Progenitor cell of endocrine pancreas (in vitro differentiated cells): ENCODE measurements around the gene NCAPG2. TPM values are rescaled to one million over a fixed set of nuclear protein-coding genes. Genes with fewer than 3 reads are reported as not detected.

Source experiments
- DNase-seq: peaks from one replicate; pipeline ENCODE4 v3.0.0; 2021; ENCODE audit warnings: low spot score; ENCODE audit not compliant: unreplicated experiment
- H3K27ac Mint-ChIP-seq: 2 replicates; pipeline ENCODE4 v1.8.0; 2021; ENCODE audit warnings: mild to moderate bottlenecking, moderate library complexity, mixed read lengths
- H3K27me3 Mint-ChIP-seq: 2 replicates; pipeline ENCODE4 v1.8.0; 2021; ENCODE audit warnings: mixed read lengths
- H3K36me3 Mint-ChIP-seq: 2 replicates; pipeline ENCODE4 v1.8.0; 2022; ENCODE audit warnings: mixed read lengths; ENCODE audit not compliant: insufficient read depth
- H3K4me1 Mint-ChIP-seq: 2 replicates; pipeline ENCODE4 v1.8.0; 2021; ENCODE audit warnings: low read depth, mixed read lengths
- H3K4me3 Mint-ChIP-seq: 2 replicates; pipeline ENCODE4 v1.8.0; 2021; ENCODE audit warnings: low read depth, mild to moderate bottlenecking, moderate library complexity, mixed read lengths
- H3K9me3 Mint-ChIP-seq: 2 replicates; pipeline ENCODE4 v1.8.0; 2021; ENCODE audit warnings: low read depth, mixed read lengths
- total RNA-seq: library from RNA; stranded (reverse); gene quantifications from 2 replicates; pipeline ENCODE4 v1.2.1, GENCODE V29; 2021
- TF ChIP-seq, protein P1 (sequence below): fragments of 200-600 bp; sonication (generic); IDR thresholded peaks from one replicate; pipeline ENCODE4 v1.5.0; 2021; ENCODE audit warnings: antibody characterized with exemption, mild to moderate bottlenecking; ENCODE audit not compliant: unreplicated experiment

Gene NCAPG2
- total RNA-seq, 1 donor from 2014 or later = 28.3 TPM

DNA sequence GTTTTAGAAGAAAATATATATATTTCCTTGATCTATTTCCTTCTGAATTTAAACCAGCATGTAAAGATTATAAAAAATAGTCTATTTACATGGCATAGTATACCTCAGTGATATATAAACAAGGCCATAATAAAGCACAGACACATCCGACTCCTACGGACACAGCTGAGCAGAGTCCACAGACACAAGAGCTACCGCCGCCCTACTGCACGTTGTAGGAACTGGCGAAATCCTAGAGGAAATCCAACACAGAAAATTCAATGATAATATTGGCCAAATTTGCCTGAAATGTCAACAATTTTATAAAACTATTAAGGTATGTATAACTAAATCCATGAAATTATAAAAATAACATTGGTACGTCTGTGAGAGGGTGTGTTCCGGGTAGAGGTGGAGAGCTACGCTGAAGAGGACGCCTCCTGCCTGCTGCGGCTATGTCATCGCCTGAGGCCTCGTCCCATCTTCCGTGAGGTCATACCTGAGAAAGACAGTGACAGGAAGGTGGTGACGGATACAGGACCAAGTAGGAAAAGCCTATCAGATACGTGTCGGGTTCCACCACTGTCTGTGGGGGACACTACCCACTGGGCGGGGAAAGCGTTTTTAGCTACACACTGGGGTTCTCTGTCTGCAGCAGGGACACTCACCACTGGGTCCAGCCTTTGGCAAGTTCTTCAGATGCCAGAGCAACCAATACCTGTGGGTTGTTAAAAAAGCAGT, 29.3 kb upstream of the NCAPG2 start:
- TF ChIP-seq, protein P1, sequence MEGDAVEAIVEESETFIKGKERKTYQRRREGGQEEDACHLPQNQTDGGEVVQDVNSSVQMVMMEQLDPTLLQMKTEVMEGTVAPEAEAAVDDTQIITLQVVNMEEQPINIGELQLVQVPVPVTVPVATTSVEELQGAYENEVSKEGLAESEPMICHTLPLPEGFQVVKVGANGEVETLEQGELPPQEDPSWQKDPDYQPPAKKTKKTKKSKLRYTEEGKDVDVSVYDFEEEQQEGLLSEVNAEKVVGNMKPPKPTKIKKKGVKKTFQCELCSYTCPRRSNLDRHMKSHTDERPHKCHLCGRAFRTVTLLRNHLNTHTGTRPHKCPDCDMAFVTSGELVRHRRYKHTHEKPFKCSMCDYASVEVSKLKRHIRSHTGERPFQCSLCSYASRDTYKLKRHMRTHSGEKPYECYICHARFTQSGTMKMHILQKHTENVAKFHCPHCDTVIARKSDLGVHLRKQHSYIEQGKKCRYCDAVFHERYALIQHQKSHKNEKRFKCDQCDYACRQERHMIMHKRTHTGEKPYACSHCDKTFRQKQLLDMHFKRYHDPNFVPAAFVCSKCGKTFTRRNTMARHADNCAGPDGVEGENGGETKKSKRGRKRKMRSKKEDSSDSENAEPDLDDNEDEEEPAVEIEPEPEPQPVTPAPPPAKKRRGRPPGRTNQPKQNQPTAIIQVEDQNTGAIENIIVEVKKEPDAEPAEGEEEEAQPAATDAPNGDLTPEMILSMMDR = no peak
- no peaks in the 10 kb centered on the region for H3K9me3 Mint-ChIP-seq
- no peak overlapping the region for H3K4me3 Mint-ChIP-seq
- no peak for DNase-seq
- no peak overlapping the region for H3K27ac Mint-ChIP-seq
- no peaks in the 10 kb centered on the region for H3K4me1 Mint-ChIP-seq
- H3K27me3 Mint-ChIP-seq = no peaks in the 10 kb centered on the region
- H3K36me3 Mint-ChIP-seq = peaks cover 15% of the 10 kb centered on the region

DNA sequence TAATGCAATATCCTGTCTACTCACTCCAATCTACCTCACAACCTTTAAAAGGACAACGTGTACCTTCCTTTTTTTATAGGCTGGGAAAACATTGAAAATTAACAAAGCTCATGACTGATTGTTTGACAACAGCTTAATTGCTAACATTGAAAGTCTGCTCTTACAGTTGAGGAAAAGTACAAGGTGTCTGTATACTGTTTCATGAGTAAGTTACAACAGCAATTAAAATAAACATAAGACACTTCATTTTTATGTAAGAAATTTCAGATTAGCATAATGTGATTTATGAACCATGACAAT, 28.6 kb upstream of the NCAPG2 start:
- Mint-ChIP-seq H3K4me1 (no peaks in the 10 kb centered on the region), H3K4me3 (no peak overlapping the region), H3K27me3 (no peaks in the 10 kb centered on the region), H3K27ac (no peak overlapping the region), H3K36me3 (peaks cover 10% of the 10 kb centered on the region), H3K9me3 (no peaks in the 10 kb centered on the region)
- TF ChIP-seq, protein P1 = no peak
- no peak for DNase-seq

DNA sequence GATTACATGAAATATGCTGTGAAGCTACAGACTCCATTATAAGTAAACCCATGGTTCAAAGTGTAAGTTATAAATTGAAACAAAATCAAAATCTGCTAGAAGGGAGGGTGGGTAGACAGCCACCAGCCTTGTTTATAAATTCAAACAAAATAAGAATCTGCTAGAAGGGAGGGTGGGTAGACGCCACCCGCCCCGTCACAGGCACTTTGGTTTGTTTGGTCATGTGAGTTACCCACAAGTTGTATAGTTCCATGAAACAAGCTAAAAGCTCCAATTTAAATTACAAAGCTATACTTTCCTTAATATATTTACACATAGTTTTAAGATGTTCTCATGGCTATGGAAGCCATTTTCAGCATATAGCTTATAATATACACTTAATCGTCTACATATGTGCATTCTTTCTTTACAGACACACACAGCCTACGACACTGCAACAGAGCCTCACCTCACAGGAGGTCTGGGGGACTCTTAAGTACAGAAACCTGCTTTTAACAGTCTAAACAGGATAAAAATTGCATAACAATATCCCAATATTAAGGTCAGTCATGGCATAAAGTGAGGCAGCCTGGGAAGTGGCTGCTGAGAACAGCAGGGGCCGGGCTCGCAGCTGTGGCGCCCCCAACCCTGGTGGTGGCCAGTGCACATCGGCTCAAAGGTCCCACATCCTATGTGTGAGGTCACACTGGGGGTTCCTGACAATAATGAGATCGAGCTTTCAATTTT, 28.1 kb upstream of the NCAPG2 start:
- Mint-ChIP-seq H3K27me3 (no peaks in the 10 kb centered on the region), H3K9me3 (no peaks in the 10 kb centered on the region), H3K36me3 (peaks cover 10% of the 10 kb centered on the region), H3K27ac (no peak overlapping the region), H3K4me3 (no peak overlapping the region), H3K4me1 (no peaks in the 10 kb centered on the region)
- TF ChIP-seq, protein P1 = peak; percentile 6
- no peak for DNase-seq

DNA sequence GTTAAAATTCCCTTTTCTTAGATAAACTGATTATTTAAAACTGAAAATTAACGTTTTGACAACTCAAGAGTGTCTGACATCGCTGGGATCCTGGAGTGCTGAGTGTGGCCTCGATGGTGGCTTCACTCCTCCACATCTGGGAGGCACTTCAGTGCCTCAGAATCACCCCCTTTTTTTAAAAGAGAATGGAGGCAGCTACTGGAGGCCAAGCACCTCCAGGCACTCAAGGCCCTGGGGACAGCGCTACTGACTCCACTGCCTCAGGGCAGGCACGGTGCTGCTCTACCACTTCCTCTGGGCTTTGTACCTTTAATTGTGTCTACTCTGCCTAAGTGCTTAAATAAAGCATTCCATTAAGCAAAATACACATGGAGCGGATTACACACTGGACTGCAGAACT, 27.2 kb upstream of the NCAPG2 start:
- no peak for DNase-seq
- no peaks in the 10 kb centered on the region for H3K4me1 Mint-ChIP-seq
- no peaks in the 10 kb centered on the region for H3K9me3 Mint-ChIP-seq
- H3K4me3 Mint-ChIP-seq = no peak overlapping the region
- H3K36me3 Mint-ChIP-seq = peaks cover 7% of the 10 kb centered on the region
- TF ChIP-seq, protein P1 = no peak
- no peak overlapping the region for H3K27ac Mint-ChIP-seq
- no peaks in the 10 kb centered on the region for H3K27me3 Mint-ChIP-seq

DNA sequence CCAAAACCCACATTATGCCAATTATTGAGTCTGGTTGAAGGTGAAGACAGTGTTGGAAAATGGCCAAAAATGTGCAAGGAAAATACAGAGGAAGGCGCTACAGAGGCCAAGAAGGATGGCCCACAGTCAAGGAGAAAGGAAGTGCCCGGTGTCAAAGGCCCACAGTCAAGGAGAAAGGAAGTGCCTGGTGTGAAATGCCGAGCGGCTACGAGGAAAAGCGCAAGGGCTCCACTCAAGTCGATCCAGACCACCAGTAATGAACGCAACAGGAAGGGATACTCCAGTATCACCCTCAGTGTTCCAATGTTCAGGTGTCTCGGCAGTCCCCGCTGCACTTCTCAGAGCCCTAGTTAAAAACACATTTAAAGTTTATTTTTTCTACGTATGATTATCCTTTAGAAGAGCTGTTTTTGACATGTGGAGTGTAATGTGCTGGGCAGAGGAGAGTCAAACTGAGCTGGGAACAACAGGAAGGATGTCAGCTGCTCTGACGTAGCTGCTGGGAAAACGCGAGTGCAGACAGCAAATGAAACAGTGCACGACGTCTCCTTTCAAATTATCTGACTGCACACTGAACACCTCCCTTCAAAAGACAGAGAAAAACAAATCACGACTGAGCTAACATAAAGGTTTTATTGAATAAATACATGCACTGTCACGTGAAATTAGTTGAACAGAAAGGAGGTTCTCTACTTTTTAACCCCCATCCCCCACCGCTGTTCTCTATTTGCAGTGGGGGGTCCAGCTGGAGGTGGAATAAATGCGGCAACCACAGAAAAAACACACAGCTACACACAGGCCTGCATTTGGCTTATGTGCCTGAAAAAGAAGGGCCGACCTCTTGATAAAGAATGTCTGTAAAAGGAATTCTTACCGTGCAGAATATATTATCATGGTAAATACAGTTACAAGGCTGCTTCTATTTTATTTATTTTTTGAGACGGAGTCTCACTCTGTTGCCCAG, 26.1 kb upstream of the NCAPG2 start:
- TF ChIP-seq, protein P1 = no peak
- peaks cover 7% of the 10 kb centered on the region for H3K36me3 Mint-ChIP-seq
- H3K9me3 Mint-ChIP-seq = no peaks in the 10 kb centered on the region
- no peaks in the 10 kb centered on the region for H3K4me1 Mint-ChIP-seq
- no peak overlapping the region for H3K4me3 Mint-ChIP-seq
- peak overlapping the region; percentile 27 for H3K27ac Mint-ChIP-seq
- DNase-seq = no peak
- H3K27me3 Mint-ChIP-seq = no peaks in the 10 kb centered on the region
